Testis (tissue), 2 donors: ENCODE results near the gene BRAT1.

Experiments used
- CTCF ChIP-seq, 3 experiments: fragments of 450-650 bp in 2 of 3; fragments of 200-600 bp in 1 of 3; sonication (generic) in 1 of 3; IDR thresholded peaks; one replicate each; pipeline ENCODE4 v1.5.1; 2016 to 2019; ENCODE audit warnings: antibody characterized with exemption in 3 of 3, mild to moderate bottlenecking in 2 of 3, moderate library complexity in 1 of 3
- POLR2A ChIP-seq: fragments of 450-650 bp; IDR thresholded peaks from one replicate; pipeline ENCODE4 v1.6.1; 2017; ENCODE audit warnings: antibody characterized with exemption, mild to moderate bottlenecking, moderate library complexity

DNA sequence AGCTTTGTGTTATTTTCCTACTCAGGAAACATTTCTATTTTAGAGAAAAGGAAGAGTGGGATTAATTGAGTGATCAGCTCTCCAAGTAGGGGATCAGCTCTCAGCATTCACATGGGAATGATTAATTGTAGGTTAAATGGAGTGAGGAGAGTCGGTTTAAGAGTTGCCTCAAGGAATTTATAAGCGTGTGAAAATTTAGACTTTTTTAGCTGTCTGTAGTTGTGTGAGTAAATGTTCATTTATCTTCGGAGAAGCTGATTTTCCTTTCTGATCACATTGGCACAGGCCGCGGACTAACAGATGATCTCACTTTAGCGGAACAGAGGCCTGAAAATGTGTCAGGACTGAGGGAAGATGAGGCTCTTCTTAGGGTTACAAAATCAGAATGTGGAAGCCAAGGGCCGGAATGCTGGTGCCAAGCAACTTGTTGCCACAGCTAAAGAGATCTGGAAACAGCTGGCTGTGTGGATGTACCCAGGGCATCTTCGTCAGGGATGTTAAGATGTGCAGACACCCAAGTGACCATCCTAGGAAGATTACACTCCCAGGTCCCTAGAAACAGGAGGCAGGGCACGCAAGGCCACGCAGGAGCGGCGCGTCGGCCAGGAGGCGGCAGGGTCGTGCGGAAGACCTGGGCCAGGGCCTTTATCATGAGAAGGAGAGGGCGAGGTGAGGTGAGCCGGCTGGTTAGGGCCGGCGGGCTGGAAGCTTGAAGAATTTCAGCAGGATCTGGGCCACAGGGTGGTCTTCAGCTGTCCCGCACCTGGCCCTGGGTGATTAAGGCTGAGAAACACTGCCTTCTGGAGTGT is 41.3 kb upstream of the BRAT1 start:
- no peak for TF ChIP-seq POLR2A
- TF ChIP-seq CTCF (IDR thresholded peaks at IDR 0.05): no peak
